ENCODE measurements around the gene MAGED1.

The MAGED1 gene
- 28.3 to 37.1 (median 35.3) reads per million in 4 experiments for total RNA-seq

- DNase-seq, result peak; percentile 73
Observed at GRCh38 chrX:51892921-51893745, at the start of gene MAGED1. MAGED1 (plus strand) TSS chrX:51893623; CDS start chrX:51894305, 682 bp downstream.

DNA sequence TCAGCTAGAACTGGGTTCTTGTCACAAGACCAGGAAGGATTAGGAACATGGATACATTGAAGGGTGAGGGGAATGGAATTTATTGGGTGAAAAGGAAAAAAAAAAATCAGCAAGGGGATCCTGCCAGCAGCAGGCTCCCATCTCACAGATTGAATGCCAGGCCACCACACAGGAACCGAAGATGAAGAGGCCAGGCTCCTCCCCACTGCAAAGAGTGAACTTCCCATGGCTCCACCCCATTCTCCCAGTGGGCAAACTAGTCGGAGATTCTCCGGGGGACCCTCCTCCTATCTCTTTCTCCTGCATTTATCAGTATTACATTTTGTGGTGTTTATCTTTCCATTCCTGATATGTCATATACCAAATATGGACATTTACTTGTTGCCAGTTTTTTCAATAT is 46.0 kb upstream of the MAGED1 start:
- no peak for DNase-seq

- DNase-seq, result no peak
Observed at GRCh38 chrX:51851507-51852085, 41.8 kb upstream of the MAGED1 start.

GRCh38 chrX:51852096-51852495 is 41.3 kb upstream of the MAGED1 start:
- no peak for DNase-seq

DNA sequence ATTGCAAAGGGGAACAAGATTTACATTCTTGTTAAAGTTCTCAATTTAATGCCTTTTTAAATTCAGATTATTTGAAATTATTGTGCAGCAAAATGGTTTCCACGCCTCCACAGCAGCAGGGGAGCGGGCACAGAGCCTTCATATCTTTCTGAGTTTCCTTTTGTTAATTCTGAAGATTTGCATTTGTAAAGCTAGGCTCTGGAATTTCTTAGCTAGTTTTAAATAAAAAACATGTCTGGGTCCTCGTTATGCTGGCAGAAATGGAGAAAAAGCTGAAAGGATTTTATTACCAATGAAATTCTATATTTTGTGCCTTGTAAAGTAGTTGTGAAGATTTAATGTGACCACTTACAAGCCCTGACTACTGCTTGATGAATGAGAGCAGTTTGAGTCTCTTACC is 40.8 kb upstream of the MAGED1 start:
- DNase-seq, result no peak

- no peak for DNase-seq
Observed at GRCh38 chrX:51853251-51853650, 40.2 kb upstream of the MAGED1 start.

- no peak for DNase-seq
Observed at GRCh38 chrX:51855698-51856097, 37.7 kb upstream of the MAGED1 start.

GRCh38 chrX:51857159-51857733 is 36.2 kb upstream of the MAGED1 start:
- no peak for DNase-seq

- no peak for DNase-seq
Observed at GRCh38 chrX:51860679-51861078, 32.7 kb upstream of the MAGED1 start.

DNA sequence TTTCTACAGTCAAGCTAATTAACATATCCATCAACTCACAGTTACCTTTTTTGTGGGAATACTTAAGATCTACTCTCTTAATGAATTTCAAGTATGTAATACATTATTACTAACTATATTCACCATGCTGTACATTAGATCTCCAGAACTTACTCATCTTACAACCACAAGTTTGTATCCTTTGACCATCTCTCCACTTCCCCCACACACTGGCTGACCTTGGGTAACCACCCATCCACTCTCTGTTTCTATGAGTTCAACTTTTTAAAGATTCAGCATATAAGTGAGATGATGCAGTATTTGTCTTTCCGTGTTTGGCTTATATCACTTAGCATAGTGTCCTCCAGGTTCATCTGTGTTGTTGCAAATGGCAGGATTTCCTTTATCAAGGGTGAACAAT is 30.5 kb upstream of the MAGED1 start:
- no peak for DNase-seq

DNA sequence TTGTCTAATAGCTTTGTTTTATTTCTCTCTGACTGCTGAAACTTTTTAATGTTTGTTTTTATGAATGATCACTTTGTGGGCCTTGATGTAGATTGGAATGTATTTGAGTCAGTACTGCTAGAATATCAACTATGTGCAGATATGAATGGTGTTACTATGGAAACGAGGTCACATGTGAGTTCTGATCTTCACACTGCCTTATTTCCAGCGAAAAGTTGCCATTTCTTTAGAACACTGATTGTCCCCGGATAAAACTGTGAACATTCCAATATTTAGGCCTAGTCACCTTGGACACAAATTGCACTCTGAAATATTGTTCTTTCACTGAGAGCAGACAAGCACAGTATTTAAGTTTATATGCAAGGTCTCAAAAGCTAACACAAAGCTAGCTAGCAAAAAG is 27.2 kb upstream of the MAGED1 start:
- DNase-seq, result no peak

DNA sequence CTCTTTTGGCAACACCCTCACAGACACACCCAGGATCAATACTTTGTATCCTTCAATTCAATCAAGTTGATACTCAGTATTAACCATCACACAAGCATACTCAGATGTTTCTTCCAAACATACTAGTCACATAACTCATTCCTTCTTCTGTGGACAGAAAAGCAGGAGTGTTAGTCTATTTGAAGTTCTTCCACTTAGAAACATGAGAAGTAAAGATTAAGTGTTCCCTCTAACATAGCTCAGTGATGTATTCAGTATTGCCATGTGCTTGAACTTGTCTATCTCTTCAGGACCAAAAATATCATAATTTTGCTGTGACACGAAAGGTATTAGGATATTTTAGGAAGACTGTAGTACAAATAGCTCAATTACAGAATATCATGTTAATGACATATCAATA is 25.8 kb upstream of the MAGED1 start:
- no peak for DNase-seq

GRCh38 chrX:51870354-51870753 is 23.1 kb upstream of the MAGED1 start:
- no peak for DNase-seq

DNA sequence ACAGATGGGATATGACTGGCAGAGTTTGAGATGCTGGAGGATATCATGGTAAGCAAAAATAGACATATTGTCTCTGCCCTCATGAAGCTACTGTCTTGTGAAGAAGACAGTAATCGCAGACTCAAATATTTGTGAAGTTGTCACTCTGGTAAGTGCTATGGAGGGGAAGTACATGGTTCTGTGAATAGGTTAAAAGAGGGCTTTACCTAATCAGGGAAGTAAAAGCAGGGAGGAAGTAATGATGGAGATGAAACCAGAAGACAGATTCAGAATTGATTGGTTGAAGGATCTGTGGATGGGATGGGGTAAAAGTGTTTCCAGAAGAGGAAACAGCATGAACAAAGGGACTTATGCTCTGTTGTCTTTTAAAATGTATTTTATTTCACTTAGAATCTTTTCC is 19.3 kb upstream of the MAGED1 start:
- DNase-seq, result no peak

DNA sequence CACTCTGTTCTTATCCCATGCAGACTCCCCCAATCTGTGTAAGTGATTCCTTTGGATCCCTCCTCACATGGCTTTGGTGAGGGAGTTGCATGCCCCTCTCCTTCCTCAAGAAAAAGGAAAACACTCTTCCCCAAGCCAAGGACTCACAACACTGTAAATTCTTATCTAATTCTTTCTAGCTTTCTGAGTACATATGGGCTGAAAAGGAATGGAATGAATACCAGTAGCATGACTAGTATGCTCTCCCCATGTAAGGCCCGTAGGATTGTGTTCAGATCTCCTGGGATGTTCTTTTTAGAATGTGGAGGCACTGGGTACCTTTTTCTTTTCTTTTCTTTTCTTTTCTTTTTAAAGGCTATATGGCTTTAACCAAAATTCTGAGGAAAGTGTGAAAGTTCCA is 17.0 kb upstream of the MAGED1 start:
- no peak for DNase-seq

DNA sequence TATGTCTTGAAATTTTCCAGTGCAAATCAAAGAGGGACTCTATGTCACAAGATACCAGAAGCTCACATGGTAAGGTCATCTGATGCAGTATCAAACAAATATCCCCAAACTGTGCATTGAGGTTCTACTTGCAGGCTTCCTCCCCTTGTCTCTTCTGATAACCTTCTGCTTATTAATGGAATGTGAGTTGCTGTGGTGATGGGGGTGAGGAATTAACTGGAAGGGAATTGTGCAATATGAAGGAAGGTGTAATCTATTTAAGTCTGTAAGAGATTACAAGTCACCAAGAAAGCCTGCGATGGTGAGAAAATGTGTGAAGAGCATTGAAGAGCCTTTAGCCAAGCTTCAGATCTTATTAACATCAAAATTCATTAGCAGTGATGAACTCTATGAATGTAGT is 15.4 kb upstream of the MAGED1 start:
- no peak for DNase-seq

DNA sequence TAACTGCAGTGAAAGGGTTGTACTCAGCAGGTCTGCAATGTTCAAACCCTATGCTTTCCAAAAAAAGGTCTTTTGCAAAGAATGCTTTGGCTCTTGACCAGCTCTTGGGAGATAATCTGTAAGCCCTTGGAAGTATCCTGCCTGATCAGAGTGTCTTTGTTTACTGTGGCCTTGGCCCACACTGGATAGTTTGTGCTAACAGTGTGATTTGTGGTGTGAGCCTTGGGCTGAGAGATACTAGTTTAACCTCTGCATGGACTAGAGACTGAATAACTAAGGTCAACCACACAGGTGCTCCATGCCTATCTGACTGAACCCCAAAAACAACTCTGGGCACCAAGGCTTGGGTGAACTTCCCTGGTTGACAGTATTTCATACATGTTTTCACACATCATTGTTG is 3.6 kb upstream of the MAGED1 start:
- no peak for DNase-seq

DNA sequence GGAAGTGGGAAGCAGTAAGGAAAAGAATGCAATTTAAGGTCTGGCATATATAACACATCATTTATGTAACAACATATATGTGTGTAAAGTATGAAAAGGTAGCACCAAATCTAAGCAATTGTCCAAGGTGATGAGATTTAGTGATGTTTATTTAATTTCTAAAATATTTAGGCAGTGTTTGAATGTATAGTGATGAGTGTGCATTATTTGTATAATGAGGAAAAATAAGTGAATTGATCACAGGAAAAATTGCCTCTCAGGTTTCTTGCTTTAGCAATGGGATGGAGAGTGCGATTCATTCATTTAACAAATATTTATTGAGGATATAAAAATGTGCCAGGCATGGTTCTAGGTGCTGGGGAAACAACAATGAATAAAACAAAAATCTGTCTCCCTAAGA is 2.2 kb upstream of the MAGED1 start:
- no peak for DNase-seq

GRCh38 chrX:51891821-51892551 is 1.4 kb upstream of the MAGED1 start:
- DNase-seq, result no peak

GRCh38 chrX:51893931-51894696 is 691 bp downstream of the MAGED1 start:
- peak; percentile 2 for DNase-seq

DNA sequence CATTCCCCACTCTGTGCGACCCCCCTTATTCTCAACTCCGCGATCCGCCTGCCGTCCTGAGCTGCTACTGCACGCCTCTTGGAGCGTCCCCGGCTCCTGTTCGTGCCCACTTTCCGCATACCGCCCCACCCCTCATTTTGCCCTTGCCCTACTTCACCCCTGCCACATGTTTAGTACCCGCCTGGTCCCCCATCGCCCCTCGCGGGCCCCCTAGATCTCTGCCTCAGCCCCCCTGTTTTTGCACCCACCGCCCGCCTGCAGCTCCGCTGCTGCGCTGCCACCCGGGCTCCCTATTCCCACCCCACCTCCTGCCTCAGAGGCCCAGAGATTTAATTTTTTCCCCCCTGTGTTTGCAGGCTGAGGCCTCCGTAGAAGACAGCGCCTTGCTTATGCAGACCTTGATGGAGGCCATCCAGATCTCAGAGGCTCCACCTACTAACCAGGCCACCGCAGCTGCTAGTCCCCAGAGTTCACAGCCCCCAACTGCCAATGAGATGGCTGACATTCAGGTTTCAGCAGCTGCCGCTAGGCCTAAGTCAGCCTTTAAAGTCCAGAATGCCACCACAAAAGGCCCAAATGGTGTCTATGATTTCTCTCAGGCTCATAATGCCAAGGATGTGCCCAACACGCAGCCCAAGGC is 1.4 kb downstream of the MAGED1 start:
- DNase-seq, result peak; percentile 7

DNA sequence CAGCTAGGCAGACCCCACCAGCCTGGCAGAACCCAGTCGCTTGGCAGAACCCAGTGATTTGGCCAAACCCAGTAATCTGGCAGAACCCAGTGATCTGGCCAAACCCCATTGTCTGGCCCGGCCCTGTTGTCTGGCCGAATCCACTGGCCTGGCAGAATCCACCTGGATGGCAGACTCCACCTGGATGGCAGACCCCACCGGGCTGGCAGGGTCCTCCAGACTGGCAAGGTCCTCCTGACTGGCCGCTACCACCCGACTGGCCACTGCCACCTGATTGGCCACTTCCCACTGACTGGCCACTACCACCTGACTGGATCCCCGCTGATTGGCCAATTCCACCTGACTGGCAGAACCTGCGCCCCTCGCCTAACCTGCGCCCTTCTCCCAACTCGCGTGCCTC is 3.2 kb downstream of the MAGED1 start:
- DNase-seq, result no peak
